Mesenteric fat pad (tissue), 1 donor: Measurements from ENCODE around the gene TAF7. TPM values are rescaled to one million over a fixed set of nuclear protein-coding genes. Genes with fewer than 3 reads are reported as not detected.
"Not testable (repeated sequence)": the region's sequence is repeated elsewhere in the genome, so short reads cannot be mapped to it uniquely, and the experiment has no call there.

Experiments
- DNase-seq: peaks from one replicate; pipeline ENCODE4 v3.0.0-alpha.2; 2020; ENCODE audit warnings: low spot score
- total RNA-seq: library from RNA; stranded (reverse); fragmentation: NEBNext Ultra II Directional; extraction: Animal tissue kit (Norgen Biotek cat#: 25700); gene quantifications from one replicate; pipeline ENCODE4 v1.2.1, GENCODE V29; 2021
- donor health status: DM: yes; HTN: yes; CAD: no.

TAF7 gene
- total RNA-seq, 1 donor from 2014 or later = 53.9 TPM

- not testable (repeated sequence) for DNase-seq
These were observed 20.3 kb upstream of the TAF7 start for GRCh38 chr5:141340781-141341354.

- no peak for DNase-seq
These were observed 18.1 kb upstream of the TAF7 start, which contains the start of gene PCDHGA2 for GRCh38 chr5:141338538-141339306. Gene PCDHGA2, plus strand, starts transcription at chr5:141338760.

DNA sequence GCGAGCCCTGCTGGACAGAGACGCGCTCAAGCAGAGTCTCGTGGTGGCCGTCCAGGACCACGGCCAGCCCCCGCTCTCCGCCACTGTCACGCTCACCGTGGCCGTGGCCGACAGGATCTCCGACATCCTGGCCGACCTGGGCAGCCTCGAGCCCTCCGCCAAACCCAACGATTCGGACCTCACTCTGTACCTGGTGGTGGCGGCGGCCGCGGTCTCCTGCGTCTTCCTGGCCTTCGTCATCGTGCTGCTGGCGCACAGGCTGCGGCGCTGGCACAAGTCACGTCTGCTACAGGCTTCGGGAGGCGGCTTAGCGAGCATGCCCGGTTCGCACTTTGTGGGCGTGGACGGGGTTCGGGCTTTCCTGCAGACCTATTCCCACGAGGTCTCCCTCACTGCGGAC is 12.0 kb upstream of the TAF7 start:
- DNase-seq = not testable (repeated sequence)

DNA sequence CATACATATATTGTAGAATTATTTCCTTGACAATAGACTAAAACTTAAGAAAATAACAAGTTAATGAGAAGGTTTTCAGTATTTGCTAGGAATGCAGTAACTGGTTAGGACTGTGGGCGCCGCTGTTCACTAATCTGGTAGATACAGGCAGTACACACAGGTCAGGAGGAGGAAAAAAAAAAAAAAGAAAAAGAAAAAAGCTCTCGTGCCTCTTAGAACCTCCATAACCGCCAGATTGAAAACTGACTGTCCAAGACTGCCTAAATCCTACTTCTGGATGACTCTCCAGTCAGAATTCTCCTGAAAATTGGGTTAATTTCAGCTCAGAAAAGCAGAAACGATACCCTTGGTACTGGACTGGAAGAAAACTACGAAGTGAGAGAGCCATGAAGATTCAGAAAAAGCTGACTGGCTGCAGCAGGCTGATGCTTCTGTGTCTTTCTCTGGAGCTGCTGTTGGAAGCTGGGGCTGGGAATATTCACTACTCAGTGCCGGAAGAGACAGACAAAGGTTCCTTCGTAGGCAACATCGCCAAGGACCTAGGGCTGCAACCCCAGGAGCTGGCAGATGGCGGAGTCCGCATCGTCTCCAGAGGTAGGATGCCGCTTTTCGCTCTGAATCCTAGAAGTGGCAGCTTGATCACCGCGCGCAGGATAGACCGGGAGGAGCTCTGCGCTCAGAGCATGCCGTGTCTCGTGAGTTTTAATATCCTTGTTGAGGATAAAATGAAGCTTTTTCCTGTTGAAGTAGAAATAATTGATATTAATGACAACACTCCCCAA is 9.9 kb upstream of the TAF7 start, which contains the start of gene PCDHGA1:
TSS of gene PCDHGA1 (plus strand) at position 216 of the 782 bp plus-strand sequence.
- DNase-seq = no peak

GRCh38 chr5:141328231-141328630 is 7.6 kb upstream of the TAF7 start:
- no peak for DNase-seq

GRCh38 chr5:141326088-141326854 is 5.7 kb upstream of the TAF7 start:
- no peak for DNase-seq

DNA sequence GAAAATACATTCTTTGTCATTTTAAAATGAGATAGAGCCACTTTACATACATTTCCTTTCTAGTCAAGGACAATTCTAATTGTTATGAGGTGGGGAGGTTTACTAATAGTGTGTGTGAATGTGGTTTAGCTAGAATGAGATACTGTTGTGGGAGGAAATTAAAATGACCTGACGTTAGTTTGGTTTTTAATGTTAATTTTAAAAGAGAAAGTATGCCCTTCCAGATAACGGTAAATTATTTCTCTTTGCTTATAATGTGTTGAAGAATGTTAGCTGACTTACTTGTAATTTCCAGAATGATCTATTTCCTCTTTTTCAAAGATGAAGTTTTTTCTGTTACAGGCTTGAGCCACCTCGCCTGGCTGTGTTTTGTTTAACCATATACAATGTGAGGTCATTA is 1.7 kb upstream of the TAF7 start:
- DNase-seq = no peak

GRCh38 chr5:141319699-141320098 is 885 bp downstream of the TAF7 start:
- DNase-seq = no peak

DNA sequence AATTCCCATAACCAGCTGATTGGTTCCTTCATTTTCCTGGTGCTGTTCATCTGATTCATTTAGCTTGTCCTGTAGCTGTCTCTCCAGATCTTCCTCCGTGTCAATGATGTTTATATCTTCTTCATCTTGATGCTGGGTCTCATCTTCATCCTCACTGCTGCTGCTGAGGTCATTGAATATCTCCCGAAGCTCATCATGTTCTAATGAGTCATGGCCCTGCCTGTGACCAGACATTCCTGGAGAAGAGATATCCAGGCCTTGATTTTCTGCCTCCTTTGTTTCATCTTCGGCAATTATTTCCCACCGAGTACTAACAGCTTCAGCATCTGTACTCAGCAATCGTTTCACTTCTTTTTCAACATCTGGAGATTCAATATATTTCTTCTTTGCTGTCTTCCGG is 1.4 kb downstream of the TAF7 start:
- DNase-seq = no peak

- DNase-seq = not testable (repeated sequence)
These were observed 3.6 kb downstream of the TAF7 start for GRCh38 chr5:141316963-141317362.

DNA sequence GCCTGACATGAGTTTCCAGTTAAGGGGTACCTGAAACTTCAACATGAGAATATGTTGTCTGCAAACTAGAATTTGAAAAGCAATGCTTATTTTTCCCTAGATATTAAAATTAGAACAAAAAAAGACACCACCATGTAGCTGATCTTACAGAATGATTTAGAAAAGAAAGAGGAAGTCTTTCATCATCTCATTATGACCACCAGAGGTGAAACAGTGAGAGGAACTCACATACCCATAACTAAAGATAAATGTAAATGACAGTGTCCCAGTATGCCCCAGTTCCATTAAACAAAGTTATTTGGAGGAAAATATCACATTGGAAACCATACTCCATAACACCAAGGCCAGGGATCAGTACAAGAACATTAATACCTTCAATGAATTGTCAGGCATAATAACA is 6.9 kb downstream of the TAF7 start:
- no peak for DNase-seq

GRCh38 chr5:141306630-141307029 is 14.0 kb downstream of the TAF7 start:
- no peak for DNase-seq

- no peak for DNase-seq
These were observed 16.8 kb downstream of the TAF7 start, which contains the start of gene SLC25A2 for GRCh38 chr5:141303756-141304155. Gene SLC25A2, minus strand, starts transcription at chr5:141304049. Its CDS starts 184 bp downstream, at chr5:141303865.

DNA sequence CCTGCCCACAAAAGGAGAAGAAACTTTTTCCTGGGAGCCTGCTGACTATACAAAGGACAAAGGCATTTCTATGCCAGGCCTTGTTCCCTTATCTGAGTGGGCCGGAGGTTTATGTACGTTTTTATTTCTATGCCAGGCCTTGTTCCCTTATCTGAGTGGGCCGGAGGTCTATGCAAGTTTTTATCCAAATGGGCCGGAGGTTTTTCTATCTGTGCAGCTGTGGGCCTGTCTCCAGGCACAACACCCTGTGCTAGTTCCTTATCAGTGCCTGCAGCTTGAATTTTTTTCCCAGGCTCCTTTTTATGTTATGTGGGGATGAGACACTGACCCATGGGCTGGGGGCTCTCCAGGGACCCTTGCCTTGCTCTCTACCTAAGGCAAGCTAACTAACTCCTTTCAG is 22.2 kb downstream of the TAF7 start:
- DNase-seq = no peak

DNA sequence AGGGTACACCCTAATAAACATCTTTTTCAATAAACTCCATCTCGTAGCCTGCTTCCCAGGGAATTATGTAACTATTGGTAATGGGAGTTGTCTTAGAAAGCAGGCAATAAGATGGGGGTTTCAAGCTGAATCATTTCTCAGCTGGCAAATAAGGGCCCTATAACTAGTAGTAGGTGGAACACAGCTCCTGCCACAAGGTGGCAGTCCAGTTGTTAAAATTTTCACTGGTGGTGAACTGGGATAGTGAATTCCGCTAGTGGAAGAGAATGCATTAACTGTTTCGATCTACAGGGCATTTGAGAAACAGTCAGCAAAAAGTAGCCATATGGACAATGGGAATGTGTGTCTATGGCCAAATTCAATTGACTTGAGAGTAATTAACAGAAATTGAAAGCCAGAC is 47.7 kb downstream of the TAF7 start:
- no peak for DNase-seq

- DNase-seq = no peak
These were observed 51.4 kb downstream of the TAF7 start for GRCh38 chr5:141269195-141269594.

Other genes starting within 250 kb of the TAF7 start
- 3.4 TPM for gene PCDHB2, start 226.2 kb downstream of the TAF7 start, total RNA-seq
- gene PCDHB3, start 220.3 kb downstream of the TAF7 start, total RNA-seq = 3.6 TPM
- gene PCDHB4, start 199.0 kb downstream of the TAF7 start, total RNA-seq = 2.5 TPM
- 1.5 TPM for gene PCDHB5, start 185.6 kb downstream of the TAF7 start, total RNA-seq
- gene PCDHB6, start 170.7 kb downstream of the TAF7 start, total RNA-seq = 0.48 TPM
- gene PCDHB7, start 148.1 kb downstream of the TAF7 start, total RNA-seq = 1.6 TPM
- 2.4 TPM for gene PCDHB8, start 143.0 kb downstream of the TAF7 start, total RNA-seq
- gene PCDHB16, start 138.4 kb downstream of the TAF7 start, total RNA-seq = 1.6 TPM
- gene PCDHB9, start 133.6 kb downstream of the TAF7 start, total RNA-seq = 1.0 TPM
- gene PCDHB10, start 128.4 kb downstream of the TAF7 start, total RNA-seq = 1.4 TPM
- 2.0 TPM for gene PCDHB11, start 121.2 kb downstream of the TAF7 start, total RNA-seq
- gene PCDHB12, start 112.1 kb downstream of the TAF7 start, total RNA-seq = 3.3 TPM
- 2.8 TPM for gene PCDHB13, start 106.9 kb downstream of the TAF7 start, total RNA-seq
- 1.9 TPM for gene PCDHB14, start 97.4 kb downstream of the TAF7 start, total RNA-seq
- 3.4 TPM for gene PCDHB15, start 75.4 kb downstream of the TAF7 start, total RNA-seq
- 0.61 TPM for gene SLC25A2, start 16.7 kb downstream of the TAF7 start, total RNA-seq
- gene PCDHGA1, start 9.7 kb upstream of the TAF7 start, total RNA-seq = 0.48 TPM
- 3.7 TPM for gene PCDHGA2, start 18.0 kb upstream of the TAF7 start, total RNA-seq
- gene PCDHGA3, start 23.0 kb upstream of the TAF7 start, total RNA-seq = 2.2 TPM
- 1.3 TPM for gene PCDHGB1, start 29.3 kb upstream of the TAF7 start, total RNA-seq
- gene PCDHGA4, start 34.2 kb upstream of the TAF7 start, total RNA-seq = 4.7 TPM
- gene PCDHGB2, start 39.2 kb upstream of the TAF7 start, total RNA-seq = 3.1 TPM
- gene PCDHGA5, start 43.4 kb upstream of the TAF7 start, total RNA-seq = 2.7 TPM
- gene PCDHGB3, start 49.5 kb upstream of the TAF7 start, total RNA-seq = 2.7 TPM
- gene PCDHGA6, start 53.1 kb upstream of the TAF7 start, total RNA-seq = 3.1 TPM
- gene PCDHGA7, start 62.0 kb upstream of the TAF7 start, total RNA-seq = 1.9 TPM
- 3.2 TPM for gene PCDHGB4, start 66.9 kb upstream of the TAF7 start, total RNA-seq
- 0.87 TPM for gene PCDHGA8, start 71.8 kb upstream of the TAF7 start, total RNA-seq
- 5.9 TPM for gene PCDHGB5, start 77.2 kb upstream of the TAF7 start, total RNA-seq
- gene PCDHGA9, start 82.0 kb upstream of the TAF7 start, total RNA-seq = 3.9 TPM
- 5.3 TPM for gene PCDHGB6, start 87.2 kb upstream of the TAF7 start, total RNA-seq
- gene PCDHGA10, start 92.2 kb upstream of the TAF7 start, total RNA-seq = 4.2 TPM
- gene PCDHGB7, start 96.9 kb upstream of the TAF7 start, total RNA-seq = 8.1 TPM
- 3.1 TPM for gene PCDHGA11, start 100.3 kb upstream of the TAF7 start, total RNA-seq
- gene PCDHGA12, start 109.7 kb upstream of the TAF7 start, total RNA-seq = 4.6 TPM
- 46.8 TPM for gene PCDHGC3, start 155.2 kb upstream of the TAF7 start, total RNA-seq
- 1.7 TPM for gene PCDHGC4, start 164.2 kb upstream of the TAF7 start, total RNA-seq
- 1.1 TPM for gene PCDHGC5, start 168.3 kb upstream of the TAF7 start, total RNA-seq